HG03175 (cell line): Measurements from ENCODE around the gene CEMIP.

ENCODE experiments used
- ATAC-seq: cut with Tn5 transposase; IDR thresholded peaks from one replicate; pipeline ENCODE4 v1.9.1; 2021; ENCODE audit warnings: mild to moderate bottlenecking, moderate library complexity; ENCODE audit not compliant: unreplicated experiment

Gene CEMIP

DNA sequence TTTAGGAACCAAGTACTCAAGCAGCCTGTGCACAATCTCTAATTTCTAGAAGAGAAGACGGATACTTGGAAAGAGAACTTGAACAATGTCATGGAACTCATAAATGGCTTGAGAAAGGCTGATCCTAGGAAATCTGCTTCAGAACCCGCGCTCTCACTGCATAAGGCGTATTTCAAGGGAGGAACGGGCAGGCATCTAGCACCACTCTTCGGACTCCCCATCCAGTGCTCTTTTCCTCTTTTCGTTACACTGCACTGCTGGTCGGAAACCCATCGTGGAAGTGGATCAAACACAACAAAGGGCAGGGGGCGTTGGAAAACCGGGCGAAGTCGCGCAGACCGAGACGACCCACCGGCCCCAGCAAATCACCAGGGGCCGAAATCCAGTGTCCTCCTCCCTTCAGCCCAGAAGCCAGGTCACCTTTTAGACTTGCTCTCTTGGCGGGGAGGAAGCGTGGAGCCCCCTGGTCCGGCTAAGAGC is 221.0 kb downstream of the CEMIP start:
- no peak for ATAC-seq

DNA sequence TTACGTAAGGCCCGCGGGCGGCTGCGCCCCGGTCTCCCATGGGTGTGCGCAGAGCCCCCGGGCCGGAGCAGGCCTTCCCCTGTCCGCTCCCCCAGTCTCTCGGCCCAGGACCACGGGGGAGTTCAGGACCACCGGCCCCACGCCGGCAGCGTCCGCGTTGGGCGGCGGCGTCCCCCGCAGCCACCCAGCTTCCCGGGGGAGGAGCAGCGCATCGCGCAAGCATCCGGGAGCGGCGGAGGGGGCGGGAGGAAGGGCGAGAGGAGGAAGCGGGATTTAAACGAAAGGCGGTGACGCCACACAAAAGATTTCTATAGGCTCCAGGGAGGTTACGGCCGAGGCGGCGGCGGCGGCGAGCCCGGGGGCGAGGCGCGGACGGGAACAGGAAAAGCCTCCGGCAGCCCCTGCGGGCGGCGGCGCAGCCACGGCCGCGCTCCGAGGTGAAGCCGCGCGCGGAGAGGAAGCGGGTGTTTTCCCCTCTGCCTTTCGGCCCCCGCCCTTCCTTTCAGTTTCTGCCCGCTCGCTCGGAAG is 221.5 kb downstream of the CEMIP start, which contains the start of gene TLNRD1:
Gene TLNRD1 (plus strand): TSS at position 300 of the 528 bp plus-strand sequence. CDS start 1,349 bp downstream, outside the sequence.
- peak; percentile 56 for ATAC-seq
